Right atrium auricular region (tissue), 2 donors: ENCODE measurements around the gene TMEM150A. TPM values are rescaled to one million over a fixed set of nuclear protein-coding genes. Genes with fewer than 3 reads are reported as not detected.
A peak's percentile ranks its signal among the peaks of the same experiment; 100 is the strongest.
"Not testable (repeated sequence)": the region's sequence is repeated elsewhere in the genome, so short reads cannot be mapped to it uniquely, and the experiment has no call there.

ENCODE experiments used
- DNase-seq: peaks from one replicate; pipeline ENCODE4 v3.0.0-alpha.2; 2019; ENCODE audit warnings: low spot score
- H3K27ac ChIP-seq, 2 donors: fragments of 200-600 bp; sonication (generic); 1 replicate in 1 of 2; 2 replicates in 1 of 2; pipeline ENCODE4 v1.5.1; 2016 to 2019
- H3K27me3 ChIP-seq, 2 donors: fragments of 200-600 bp; sonication (generic); one replicate each; pipeline versions ENCODE4 v1.5.1 to v1.6.0; 2017 to 2019
- H3K36me3 ChIP-seq: fragments of 200-600 bp; sonication (generic); one replicate; pipeline ENCODE4 v1.5.1; 2016
- H3K4me1 ChIP-seq, 2 donors: fragments of 200-600 bp; sonication (generic); one replicate each; pipeline versions ENCODE4 v1.5.1 to v1.6.0; 2017 to 2019
- H3K4me3 ChIP-seq, 2 donors: fragments of 200-600 bp; sonication (generic); 1 replicate in 1 of 2; 2 replicates in 1 of 2; pipeline ENCODE4 v1.5.1; 2017 to 2019; ENCODE audit warnings: mild to moderate bottlenecking in 1 of 2, moderate library complexity in 1 of 2
- H3K9me3 ChIP-seq, 2 donors: fragments of 200-600 bp; sonication (generic); one replicate each; pipeline ENCODE4 v1.5.1; 2019
- total RNA-seq, 2 donors: library from RNA; depleted of rRNA; stranded (reverse); fragments of >200 nt; gene quantifications; one replicate each; pipeline ENCODE4 v1.1.0, GENCODE V29; 2016
- TF ChIP-seq, protein P1 (sequence below), 2 donors: fragments of 200-600 bp; sonication (generic); IDR thresholded peaks; one replicate each; pipeline ENCODE4 v1.5.1; 2019; ENCODE audit warnings: antibody characterized with exemption in 2 of 2

The TMEM150A gene
- total RNA-seq, 2 donors from 2014 or later = 15.8 to 21.7 TPM

DNA sequence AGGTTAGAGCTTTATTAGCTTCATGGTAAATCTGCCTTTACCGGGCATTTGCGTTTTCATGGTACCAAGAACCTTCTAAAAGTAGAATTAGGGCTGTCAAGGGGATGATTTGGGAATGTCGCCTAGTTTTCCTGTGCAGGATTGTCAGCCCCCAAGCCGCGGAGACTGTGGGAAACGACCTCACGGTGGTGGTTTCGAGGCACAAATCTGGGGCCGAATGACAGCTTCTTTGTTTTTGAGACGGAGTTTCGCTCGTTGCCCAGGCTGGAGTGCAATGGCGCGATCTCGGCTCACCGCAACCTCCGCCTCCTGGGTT lies 12.9 kb upstream of the TMEM150A start:
- Histone ChIP-seq H3K4me3 (peak overlapping the region in 1 of 2 donors; percentile 90), H3K4me1 (peaks cover 0 to 40% of the 10 kb centered on the region in 2 donors), H3K36me3 (peaks cover 5% of the 10 kb centered on the region), H3K9me3 (no peaks in the 10 kb centered on the region), H3K27me3 (no peaks in the 10 kb centered on the region), H3K27ac (peak overlapping the region; percentile 84 to 86)
- DNase-seq = no peak
- TF ChIP-seq, protein P1, sequence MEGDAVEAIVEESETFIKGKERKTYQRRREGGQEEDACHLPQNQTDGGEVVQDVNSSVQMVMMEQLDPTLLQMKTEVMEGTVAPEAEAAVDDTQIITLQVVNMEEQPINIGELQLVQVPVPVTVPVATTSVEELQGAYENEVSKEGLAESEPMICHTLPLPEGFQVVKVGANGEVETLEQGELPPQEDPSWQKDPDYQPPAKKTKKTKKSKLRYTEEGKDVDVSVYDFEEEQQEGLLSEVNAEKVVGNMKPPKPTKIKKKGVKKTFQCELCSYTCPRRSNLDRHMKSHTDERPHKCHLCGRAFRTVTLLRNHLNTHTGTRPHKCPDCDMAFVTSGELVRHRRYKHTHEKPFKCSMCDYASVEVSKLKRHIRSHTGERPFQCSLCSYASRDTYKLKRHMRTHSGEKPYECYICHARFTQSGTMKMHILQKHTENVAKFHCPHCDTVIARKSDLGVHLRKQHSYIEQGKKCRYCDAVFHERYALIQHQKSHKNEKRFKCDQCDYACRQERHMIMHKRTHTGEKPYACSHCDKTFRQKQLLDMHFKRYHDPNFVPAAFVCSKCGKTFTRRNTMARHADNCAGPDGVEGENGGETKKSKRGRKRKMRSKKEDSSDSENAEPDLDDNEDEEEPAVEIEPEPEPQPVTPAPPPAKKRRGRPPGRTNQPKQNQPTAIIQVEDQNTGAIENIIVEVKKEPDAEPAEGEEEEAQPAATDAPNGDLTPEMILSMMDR (IDR thresholded peaks at IDR 0.05) = no peak

- DNase-seq, H3K27me3 ChIP-seq, H3K9me3 ChIP-seq, H3K27ac ChIP-seq, H3K36me3 ChIP-seq, H3K4me3 ChIP-seq: not testable (repeated sequence)
- H3K4me1 ChIP-seq = peaks cover 0 to 46% of the 10 kb centered on the region in 2 donors
Measured at GRCh38 chr2:85614757-85615156, 12.3 kb upstream of the TMEM150A start.

DNA sequence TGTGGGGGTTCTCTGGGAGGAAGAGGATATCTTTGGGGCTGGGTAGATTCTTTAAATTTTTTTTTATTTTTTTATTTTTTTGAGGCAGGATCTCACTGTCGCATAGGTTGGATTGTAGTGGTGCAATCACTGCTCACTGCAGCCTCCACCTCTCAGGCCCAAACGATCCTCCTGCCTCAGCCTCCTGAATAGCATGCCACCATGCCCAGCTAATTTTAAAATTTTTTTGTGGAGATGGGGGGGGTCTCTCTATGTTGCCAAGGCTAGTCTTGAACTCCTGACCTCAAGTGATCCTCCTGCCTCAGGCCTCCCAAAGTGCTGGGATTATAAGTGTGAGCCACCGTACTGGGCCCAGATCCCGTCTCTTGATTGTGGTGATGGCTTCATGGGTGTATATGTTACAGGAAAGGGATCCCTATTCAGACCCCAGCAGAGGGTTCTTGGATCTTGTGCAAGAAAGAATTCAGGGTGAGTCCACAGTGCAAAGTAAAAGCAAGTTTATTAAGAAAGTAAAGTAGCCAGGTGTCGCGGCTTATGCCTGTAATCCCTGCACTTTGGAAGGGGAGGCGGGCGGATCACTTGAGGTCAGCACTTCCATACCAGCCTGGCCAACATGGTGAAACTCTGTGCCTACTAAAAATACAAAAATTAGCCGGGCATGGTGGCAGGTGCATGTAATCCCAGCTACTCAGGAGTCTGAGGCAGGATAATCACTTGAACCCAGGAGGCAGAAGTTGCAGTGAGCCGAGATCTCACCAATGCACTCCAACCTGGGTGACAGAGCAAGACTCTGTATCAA lies 11.4 kb upstream of the TMEM150A start:
- DNase-seq = no peak
- no peak overlapping the region for H3K27ac ChIP-seq
- TF ChIP-seq, protein P1 (IDR thresholded peaks at IDR 0.05) = no peak
- no peaks in the 10 kb centered on the region for H3K27me3 ChIP-seq
- peaks cover 0 to 55% of the 10 kb centered on the region in 2 donors for H3K4me1 ChIP-seq
- H3K9me3 ChIP-seq = no peaks in the 10 kb centered on the region
- no peak overlapping the region for H3K4me3 ChIP-seq
- no peaks in the 10 kb centered on the region for H3K36me3 ChIP-seq

GRCh38 chr2:85611705-85612587 lies 9.4 kb upstream of the TMEM150A start, which contains the start of gene C2orf68:
Gene C2orf68 (minus strand): TSS chr2:85612066. CDS start chr2:85611984, 82 bp downstream.
- Histone ChIP-seq H3K4me3 (peak within 1 kb of the TSS; percentile 94 to 97), H3K27me3 (no peaks in the 10 kb centered on the region), H3K27ac (peak within 1 kb of the TSS; percentile 86 to 90), H3K4me1 (peaks cover 0 to 52% of the 10 kb centered on the region in 2 donors), H3K36me3 (peaks cover 12% of the 10 kb centered on the region), H3K9me3 (no peaks in the 10 kb centered on the region)
- TF ChIP-seq, protein P1 (IDR thresholded peaks at IDR 0.05) = no peak
- DNase-seq = peak; percentile 92

DNA sequence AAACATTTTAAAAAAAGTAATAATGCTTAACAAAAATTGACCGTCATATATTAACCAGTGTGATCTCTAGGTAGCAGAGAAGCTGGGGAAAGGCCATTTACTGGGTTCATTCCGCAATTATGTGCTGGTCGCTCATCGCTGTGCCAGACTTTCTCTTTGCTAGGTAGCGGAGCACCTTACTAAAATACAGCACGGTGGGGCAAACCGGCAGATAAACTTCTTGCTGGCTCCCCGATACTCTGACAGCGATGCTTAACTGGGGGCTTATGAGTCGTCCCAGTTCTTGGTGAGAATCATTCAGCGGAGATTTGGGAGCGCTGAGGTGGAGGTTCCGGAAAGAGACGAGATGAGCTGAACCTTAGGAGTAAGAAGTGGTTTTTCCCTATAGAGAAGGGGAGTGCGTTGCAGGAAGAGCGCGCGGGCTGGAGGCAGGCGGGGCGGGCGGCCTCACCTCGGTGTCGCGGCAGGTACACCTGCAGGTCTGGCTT lies 8.8 kb upstream of the TMEM150A start:
- Histone ChIP-seq H3K36me3 (peaks cover 12% of the 10 kb centered on the region), H3K4me1 (peaks cover 0 to 54% of the 10 kb centered on the region in 2 donors), H3K9me3 (no peaks in the 10 kb centered on the region), H3K4me3 (peak overlapping the region; percentile 94 to 97), H3K27me3 (no peaks in the 10 kb centered on the region), H3K27ac (peak overlapping the region; percentile 86 to 90)
- TF ChIP-seq, protein P1 (IDR thresholded peaks at IDR 0.05) = no peak
- DNase-seq = no peak
